Lower lobe of right lung (tissue), 2 donors: ENCODE results near the gene ABCB11. TPM values are rescaled to one million over a fixed set of nuclear protein-coding genes. Genes with fewer than 3 reads are reported as not detected.
A peak's percentile ranks its signal among the peaks of the same experiment; 100 is the strongest.

ENCODE experiments used
- ATAC-seq, 2 donors: fragments of 200-7000 bp; cut with Tn5 transposase; one replicate each; pipeline ENCODE4 v1.9.1; 2020 to 2022; ENCODE audit warnings: mild to moderate bottlenecking in 2 of 2, moderate library complexity in 2 of 2
- DNase-seq: peaks from one replicate; pipeline ENCODE4 v3.0.0-alpha.2; 2020
- H3K27ac ChIP-seq: fragments of 200-600 bp; one replicate; pipeline ENCODE4 v1.8.0; 2022
- H3K27me3 ChIP-seq: fragments of 200-600 bp; one replicate; pipeline ENCODE4 v1.8.0; 2022; ENCODE audit warnings: low read depth
- H3K36me3 ChIP-seq: fragments of 200-600 bp; one replicate; pipeline ENCODE4 v1.8.0; 2022; ENCODE audit warnings: mild to moderate bottlenecking
- H3K4me1 ChIP-seq: fragments of 200-600 bp; one replicate; pipeline ENCODE4 v1.8.0; 2022
- H3K4me3 ChIP-seq: fragments of 200-600 bp; one replicate; pipeline ENCODE4 v1.8.0; 2022; ENCODE audit warnings: mild to moderate bottlenecking
- H3K9me3 ChIP-seq: fragments of 200-600 bp; one replicate; pipeline ENCODE4 v1.8.0; 2022
- CTCF ChIP-seq: fragments of 200-600 bp; IDR thresholded peaks from one replicate; pipeline ENCODE4 v1.8.0; 2022; ENCODE audit warnings: antibody characterized with exemption, mild to moderate bottlenecking
- intact Hi-C: fragments of 100-400 bp; cut with DNase I; formaldehyde crosslinking; loops from one replicate; pipeline ENCODE4 v1.11.0; 2022
- total RNA-seq: library from RNA; stranded (reverse); fragmentation: NEBNext Ultra II Directional; extraction: Animal tissue kit (Norgen Biotek cat#: 25700); gene quantifications from one replicate; pipeline ENCODE4 v1.2.1, GENCODE V29; 2021
- donor health status: DM: no; HTN: yes; CAD: no; lungs with severe emphysema.

The ABCB11 gene
- total RNA-seq, 1 donor from 2014 or later, result 0.32 TPM

- no peak overlapping the region for H3K4me3 ChIP-seq
- no peaks in the 10 kb centered on the region for H3K27me3 ChIP-seq
- intact Hi-C loops, result no loop called here
- H3K27ac ChIP-seq, result no peak overlapping the region
- ATAC-seq, result no peak
- H3K4me1 ChIP-seq, result no peaks in the 10 kb centered on the region
- no peaks in the 10 kb centered on the region for H3K9me3 ChIP-seq
- DNase-seq, result no peak
- no peak for TF ChIP-seq CTCF
- H3K36me3 ChIP-seq, result no peaks in the 10 kb centered on the region
Observed at GRCh38 chr2:169029341-169029740, 1.8 kb downstream of the ABCB11 start.

GRCh38 chr2:169027234-169027633 is 3.9 kb downstream of the ABCB11 start:
- no peaks in the 10 kb centered on the region for H3K36me3 ChIP-seq
- no peaks in the 10 kb centered on the region for H3K4me1 ChIP-seq
- TF ChIP-seq CTCF, result no peak
- no peak overlapping the region for H3K4me3 ChIP-seq
- no peaks in the 10 kb centered on the region for H3K27me3 ChIP-seq
- ATAC-seq (no peak), DNase-seq (no peak)
- no peak overlapping the region for H3K27ac ChIP-seq
- no peaks in the 10 kb centered on the region for H3K9me3 ChIP-seq
- intact Hi-C loops, result no loop called here

DNA sequence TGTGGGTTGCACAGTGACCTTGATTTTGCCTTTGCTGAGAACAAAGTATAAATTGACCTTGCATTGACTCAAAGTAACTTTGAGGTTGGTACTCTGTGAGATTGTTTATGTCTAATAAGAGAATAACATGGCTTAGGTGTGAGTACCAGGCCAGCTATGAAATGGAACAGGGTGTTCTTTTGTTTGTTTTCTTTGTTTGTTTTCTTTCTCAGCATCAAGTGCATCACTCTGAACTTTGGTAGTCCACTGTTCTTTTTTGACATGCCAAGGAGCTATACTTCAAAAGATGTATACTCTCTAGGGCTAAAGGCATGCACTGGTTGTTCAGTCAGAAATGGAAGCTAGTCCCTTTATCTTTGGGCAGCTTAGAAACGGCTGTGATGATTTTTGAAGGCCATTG is 5.1 kb downstream of the ABCB11 start:
- no peak for TF ChIP-seq CTCF
- no peak overlapping the region for H3K4me3 ChIP-seq
- intact Hi-C loops, result no loop called here
- H3K4me1 ChIP-seq, result no peaks in the 10 kb centered on the region
- H3K27ac ChIP-seq, result no peak overlapping the region
- H3K9me3 ChIP-seq, result no peaks in the 10 kb centered on the region
- DNase-seq, result no peak
- H3K27me3 ChIP-seq, result no peaks in the 10 kb centered on the region
- peak in 1 of 2 donors; percentile 29 for ATAC-seq
- H3K36me3 ChIP-seq, result no peaks in the 10 kb centered on the region

GRCh38 chr2:169023161-169023560 is 8.0 kb downstream of the ABCB11 start:
- Histone ChIP-seq H3K36me3 (no peaks in the 10 kb centered on the region), H3K27me3 (no peaks in the 10 kb centered on the region), H3K4me3 (no peak overlapping the region), H3K9me3 (no peaks in the 10 kb centered on the region), H3K4me1 (no peaks in the 10 kb centered on the region), H3K27ac (no peak overlapping the region)
- DNase-seq, result no peak
- TF ChIP-seq CTCF, result no peak
- ATAC-seq, result no peak
- intact Hi-C loops, result no loop called here

DNA sequence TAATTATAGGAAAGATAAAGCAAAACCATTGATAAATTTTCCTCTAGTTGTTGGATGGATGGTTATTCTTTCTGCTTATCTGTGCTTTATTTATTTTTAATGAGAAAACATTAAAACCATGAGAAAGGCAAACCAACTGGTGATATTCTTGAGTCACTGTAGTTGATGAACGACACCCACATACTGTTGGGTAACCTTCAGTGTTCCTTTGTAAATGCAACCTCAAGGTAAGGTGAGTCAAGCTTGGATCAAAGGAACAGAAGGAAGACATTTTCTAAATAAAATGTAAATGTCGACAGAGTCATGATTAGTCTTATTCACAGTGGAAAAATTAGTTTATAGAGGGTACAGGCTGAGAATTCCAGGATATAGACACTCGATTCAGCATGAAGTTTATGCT is 12.7 kb downstream of the ABCB11 start:
- DNase-seq, result no peak
- no peak overlapping the region for H3K27ac ChIP-seq
- ATAC-seq, result no peak
- no peaks in the 10 kb centered on the region for H3K9me3 ChIP-seq
- H3K27me3 ChIP-seq, result no peaks in the 10 kb centered on the region
- no peak for TF ChIP-seq CTCF
- H3K4me3 ChIP-seq, result no peak overlapping the region
- no peaks in the 10 kb centered on the region for H3K4me1 ChIP-seq
- H3K36me3 ChIP-seq, result no peaks in the 10 kb centered on the region
- intact Hi-C loops, result no loop called here

DNA sequence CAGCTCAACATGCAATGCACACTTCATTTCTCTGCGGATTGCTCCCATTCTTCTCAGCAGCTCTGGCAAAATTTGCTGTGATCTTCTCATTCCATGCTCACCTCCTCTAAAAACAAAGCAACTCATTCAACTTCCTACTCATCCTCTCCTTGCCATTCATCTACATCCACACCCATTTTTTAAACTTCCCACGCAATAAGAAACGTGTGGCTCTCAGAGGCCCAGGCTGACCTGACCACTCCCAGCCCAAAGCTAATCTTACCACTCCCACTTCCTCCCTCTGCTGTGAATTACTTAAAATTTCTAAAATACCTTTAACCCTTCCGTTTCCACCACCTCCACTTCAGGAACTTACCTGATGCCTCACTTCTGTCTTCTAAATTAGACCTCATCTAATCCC is 15.2 kb downstream of the ABCB11 start:
- TF ChIP-seq CTCF, result no peak
- no peaks in the 10 kb centered on the region for H3K36me3 ChIP-seq
- no peaks in the 10 kb centered on the region for H3K4me1 ChIP-seq
- H3K27me3 ChIP-seq, result no peaks in the 10 kb centered on the region
- H3K9me3 ChIP-seq, result no peaks in the 10 kb centered on the region
- ATAC-seq (no peak), DNase-seq (no peak)
- no peak overlapping the region for H3K27ac ChIP-seq
- no peak overlapping the region for H3K4me3 ChIP-seq
- intact Hi-C loops, result no loop called here
